GM12873 (cell line): ENCODE results near the gene S100A16.

Source experiments
- TF ChIP-seq, protein P1 (sequence below): IDR thresholded peaks from 2 replicates; pipeline ENCODE4 v1.5.1; 2012; ENCODE audit warnings: low read depth, mild to moderate bottlenecking, moderate library complexity, low read length, control low read depth; ENCODE audit not compliant: insufficient read depth; ENCODE audit errors: missing control alignments

Gene S100A16

DNA sequence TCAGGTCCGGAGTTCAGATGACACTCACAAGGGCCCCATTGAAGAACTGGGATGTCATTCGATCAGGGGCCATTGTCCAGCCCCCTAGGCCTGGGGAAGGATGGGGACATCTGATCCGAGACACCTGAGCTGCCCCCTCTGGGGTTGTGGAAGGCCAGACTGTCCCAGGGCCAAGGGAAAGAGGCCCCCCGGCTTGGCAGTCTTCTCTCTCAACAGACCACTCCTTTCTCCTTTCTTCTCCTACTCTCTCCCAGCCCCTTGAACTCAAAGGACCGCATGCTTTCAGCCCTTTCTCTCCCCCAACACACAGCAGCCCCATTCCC, 16.4 kb upstream of the S100A16 start:
- TF ChIP-seq, protein P1, sequence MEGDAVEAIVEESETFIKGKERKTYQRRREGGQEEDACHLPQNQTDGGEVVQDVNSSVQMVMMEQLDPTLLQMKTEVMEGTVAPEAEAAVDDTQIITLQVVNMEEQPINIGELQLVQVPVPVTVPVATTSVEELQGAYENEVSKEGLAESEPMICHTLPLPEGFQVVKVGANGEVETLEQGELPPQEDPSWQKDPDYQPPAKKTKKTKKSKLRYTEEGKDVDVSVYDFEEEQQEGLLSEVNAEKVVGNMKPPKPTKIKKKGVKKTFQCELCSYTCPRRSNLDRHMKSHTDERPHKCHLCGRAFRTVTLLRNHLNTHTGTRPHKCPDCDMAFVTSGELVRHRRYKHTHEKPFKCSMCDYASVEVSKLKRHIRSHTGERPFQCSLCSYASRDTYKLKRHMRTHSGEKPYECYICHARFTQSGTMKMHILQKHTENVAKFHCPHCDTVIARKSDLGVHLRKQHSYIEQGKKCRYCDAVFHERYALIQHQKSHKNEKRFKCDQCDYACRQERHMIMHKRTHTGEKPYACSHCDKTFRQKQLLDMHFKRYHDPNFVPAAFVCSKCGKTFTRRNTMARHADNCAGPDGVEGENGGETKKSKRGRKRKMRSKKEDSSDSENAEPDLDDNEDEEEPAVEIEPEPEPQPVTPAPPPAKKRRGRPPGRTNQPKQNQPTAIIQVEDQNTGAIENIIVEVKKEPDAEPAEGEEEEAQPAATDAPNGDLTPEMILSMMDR, result no peak

DNA sequence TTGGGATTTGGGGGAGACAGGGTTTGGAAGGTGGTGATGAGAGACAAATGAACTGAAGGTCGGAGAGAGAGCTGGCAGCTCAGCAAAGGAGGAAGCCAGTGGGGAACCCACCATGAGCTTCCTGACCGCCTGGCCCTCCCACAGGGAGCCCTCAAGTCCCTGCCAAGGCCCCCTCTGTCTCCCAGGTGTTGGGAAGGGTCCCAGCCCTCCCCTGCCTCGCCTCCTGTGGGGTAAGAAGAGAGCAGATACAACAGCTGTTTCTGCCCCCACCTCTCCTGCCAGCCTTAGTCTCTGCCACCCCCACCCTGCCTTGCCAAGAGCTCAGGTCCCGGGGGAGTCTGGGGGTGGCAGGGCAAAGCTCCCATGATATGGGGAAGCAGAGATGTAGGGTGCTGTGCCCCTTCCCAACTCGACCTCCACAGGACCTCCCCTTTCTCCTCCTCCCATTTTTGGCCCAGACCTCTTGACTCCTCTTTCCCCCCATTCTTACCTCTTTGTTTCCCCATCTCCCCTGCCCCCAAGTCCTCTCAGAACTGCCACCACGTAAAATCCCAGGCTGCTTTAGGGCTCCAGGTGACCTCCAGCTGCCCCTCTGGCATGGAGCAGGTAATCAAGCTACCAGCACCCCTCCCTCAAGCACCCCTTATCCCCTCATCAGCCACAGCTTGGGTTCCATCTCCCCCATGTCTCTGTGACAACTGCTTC, 15.9 kb upstream of the S100A16 start:
- TF ChIP-seq, protein P1, result no peak

DNA sequence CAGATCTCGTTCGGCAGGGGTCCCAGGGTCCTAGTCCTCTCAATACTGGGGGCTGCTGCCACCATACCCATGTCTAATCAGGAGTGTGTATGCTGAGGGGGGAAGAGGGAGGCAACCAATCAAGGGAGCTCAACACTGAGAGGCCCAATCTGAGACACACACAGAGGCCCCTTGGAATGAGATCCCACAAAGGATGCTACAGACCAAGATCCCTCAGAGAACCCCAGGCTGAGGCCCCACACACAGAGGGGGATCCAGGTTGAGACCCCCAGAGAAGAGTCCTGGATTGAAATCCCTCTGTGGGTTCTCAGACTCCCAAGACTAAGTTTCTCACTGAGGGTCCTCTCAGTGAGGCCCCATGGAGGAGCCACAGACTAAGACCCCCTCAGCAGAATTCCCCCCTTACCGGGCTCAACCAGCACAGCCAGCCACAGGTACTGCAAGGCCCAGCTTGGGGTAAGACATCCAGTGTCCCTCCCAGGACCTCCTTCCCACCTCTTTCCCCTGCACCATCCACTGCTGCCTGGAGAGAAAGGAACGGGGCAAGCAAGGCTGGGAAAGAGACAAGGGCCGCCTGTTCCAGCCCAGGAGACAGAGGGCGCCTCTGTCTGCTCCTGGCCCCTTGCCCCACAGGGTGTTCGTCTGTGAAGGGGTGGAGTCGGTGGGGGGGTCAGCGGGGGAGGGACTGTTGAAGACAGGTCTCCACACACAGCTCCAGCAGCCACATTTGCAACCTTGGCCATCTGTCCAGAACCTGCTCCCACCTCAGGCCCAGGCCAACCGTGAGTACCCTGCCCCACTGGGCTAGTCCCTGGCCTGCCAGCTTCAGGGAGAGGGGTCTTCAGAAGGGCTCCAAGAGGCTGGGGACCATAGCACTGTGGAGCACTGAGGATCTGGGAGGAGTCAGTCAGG, 15.0 kb upstream of the S100A16 start, which contains the start of gene S100A1:
S100A1 (plus strand) TSS at position 720 of the 912 bp plus-strand sequence. CDS start 2,088 bp downstream, outside the sequence.
- TF ChIP-seq, protein P1, result no peak

DNA sequence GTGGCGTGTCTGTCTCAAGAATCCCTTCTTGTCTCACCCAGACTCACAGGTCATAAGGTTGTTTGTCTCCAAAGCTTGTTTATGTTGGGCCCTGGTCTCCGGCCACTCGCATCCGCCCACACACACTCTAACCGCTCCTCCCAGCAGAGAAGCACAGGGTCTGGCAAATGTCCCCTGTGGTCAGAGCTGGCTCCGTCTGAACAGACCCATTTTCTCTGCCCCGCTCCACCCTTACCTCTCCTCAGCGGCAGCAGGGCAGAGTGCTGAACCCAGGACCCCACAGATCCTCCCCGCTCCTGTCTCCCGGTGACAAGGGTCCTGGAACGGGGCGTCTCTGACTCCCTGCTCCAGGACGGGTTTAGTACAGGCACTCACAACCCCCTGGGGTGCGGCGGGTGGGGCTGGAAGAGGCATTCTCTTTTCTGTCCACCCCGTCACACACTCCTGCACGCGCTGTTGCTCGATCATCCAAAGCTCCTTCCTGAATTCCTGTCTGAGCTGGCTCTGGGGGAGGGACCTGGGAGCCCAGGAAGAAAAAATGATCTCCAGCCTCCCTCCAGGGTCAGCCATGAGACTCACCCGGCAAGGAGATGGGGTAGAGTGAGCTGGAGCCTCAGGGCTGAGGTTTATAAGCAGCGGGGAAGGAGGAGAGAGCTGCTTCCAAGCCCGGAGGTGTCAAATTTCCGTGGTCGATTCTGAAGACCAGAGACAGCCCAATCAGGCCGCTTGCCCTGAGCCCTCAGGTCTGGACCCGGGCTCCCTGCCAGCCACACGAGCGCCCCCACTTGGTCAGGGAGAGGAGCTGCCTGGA, 14.2 kb upstream of the S100A16 start, which contains the start of gene S100A13:
S100A13 (minus strand) TSS at position 602 of the 811 bp plus-strand sequence. CDS start 1,033 bp downstream, outside the sequence.
- TF ChIP-seq, protein P1, result peak; percentile 83

DNA sequence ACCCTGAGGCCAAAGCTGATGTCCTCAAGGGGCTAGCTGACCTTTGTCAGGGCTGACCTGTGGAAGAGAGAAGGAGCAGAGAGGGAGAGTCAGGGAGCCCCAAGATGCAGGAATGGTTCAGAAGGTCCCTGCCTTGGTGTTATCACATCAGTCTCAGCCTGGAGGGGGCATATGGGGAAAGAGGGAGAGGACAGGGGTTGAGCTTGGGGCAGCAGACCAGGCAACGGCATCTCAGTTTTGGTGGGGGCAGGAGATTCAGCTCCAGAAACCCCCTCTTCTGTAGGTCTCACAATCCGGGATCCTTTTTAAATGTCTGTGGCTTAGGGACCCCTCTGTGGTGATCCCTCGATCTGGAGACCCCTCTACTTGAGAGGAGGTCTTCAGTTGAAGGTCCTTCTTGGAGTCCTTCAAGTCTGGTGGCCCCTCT, 13.6 kb upstream of the S100A16 start:
- TF ChIP-seq, protein P1, result no peak

DNA sequence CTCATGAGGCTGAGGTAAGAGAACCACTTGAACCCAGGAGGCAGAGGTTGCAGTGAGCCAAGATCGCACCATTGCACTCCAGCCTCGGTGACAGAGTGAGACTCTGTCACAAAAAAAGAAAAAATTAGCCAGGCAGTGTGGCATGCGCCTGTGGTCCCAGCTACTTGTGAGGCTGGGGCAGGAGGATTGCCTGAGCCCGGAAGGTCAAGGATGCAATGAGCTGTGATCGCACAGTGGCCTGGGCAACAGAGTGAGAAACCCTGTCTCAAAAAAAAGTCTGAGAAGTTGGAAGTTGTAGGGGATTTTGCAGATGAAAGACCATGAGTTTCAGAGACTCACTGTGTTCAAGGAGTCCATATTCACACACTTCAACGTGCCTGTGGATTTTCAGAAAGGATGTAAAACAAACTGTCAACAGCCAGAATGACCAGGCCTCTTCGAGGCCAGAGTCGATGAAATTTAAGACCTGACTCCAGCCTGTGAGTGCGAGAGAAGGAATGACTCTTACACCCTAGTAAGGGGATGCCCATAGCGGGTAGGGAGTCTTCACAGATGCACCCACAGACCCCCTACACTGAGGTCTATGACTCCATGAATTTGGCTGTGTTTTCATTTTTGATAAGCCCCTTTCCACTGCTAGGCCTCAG, 12.2 kb upstream of the S100A16 start:
- TF ChIP-seq, protein P1, result no peak
